Measurements from ENCODE around the gene SNTG2. TPM values are rescaled to one million over a fixed set of nuclear protein-coding genes. Genes with fewer than 3 reads are reported as not detected.

SNTG2 gene
- total RNA-seq, 2 donors from 2014 or later: 2.0 to 5.0 TPM

GRCh38 chr2:954687-955000 is 4.0 kb downstream of the SNTG2 start:
- H3K4me1 ChIP-seq (replicated peaks): no peaks in the 10 kb centered on the region
- H3K9me3 ChIP-seq: no peaks in the 10 kb centered on the region
- intact Hi-C loops (cut with DNase I): loop anchor here (5.0 kb wide), 1 partner anchor 593 kb away; no protein-coding TSS in a partner anchor
- H3K4me3 ChIP-seq: no peak overlapping the region
- H3K27ac ChIP-seq: no peak overlapping the region
- 24% methylated on average over 1 of the region's 1 CpG for WGBS
- H3K27me3 ChIP-seq (replicated peaks; ENCODE audit: insufficient read depth): no peaks in the 10 kb centered on the region
- no peaks in the 10 kb centered on the region for H3K36me3 ChIP-seq
- TF ChIP-seq CTCF (IDR thresholded peaks at IDR 0.05): no peak
- no peak for TF ChIP-seq POLR2A (IDR thresholded peaks at IDR 0.05)
- TF ChIP-seq POLR2AphosphoS5 (IDR thresholded peaks at IDR 0.05): no peak
- no peak for DNase-seq (ENCODE audit: low spot score)

- no peaks in the 10 kb centered on the region for H3K27me3 ChIP-seq (replicated peaks; ENCODE audit: insufficient read depth)
- intact Hi-C loops (cut with DNase I): no loop called here
- TF ChIP-seq POLR2AphosphoS5 (IDR thresholded peaks at IDR 0.05) (no peak), POLR2A (IDR thresholded peaks at IDR 0.05) (no peak), CTCF (IDR thresholded peaks at IDR 0.05) (no peak)
- H3K27ac ChIP-seq: no peak overlapping the region
- WGBS: 86% methylated on average over 22 of the region's 33 CpGs
- no peaks in the 10 kb centered on the region for H3K36me3 ChIP-seq
- no peaks in the 10 kb centered on the region for H3K9me3 ChIP-seq
- DNase-seq (ENCODE audit: low spot score): no peak
- no peaks in the 10 kb centered on the region for H3K4me1 ChIP-seq (replicated peaks)
- no peak overlapping the region for H3K4me3 ChIP-seq
Observed at GRCh38 chr2:955829-956731, 5.4 kb downstream of the SNTG2 start.

GRCh38 chr2:959457-959856 is 8.8 kb downstream of the SNTG2 start:
- H3K36me3 ChIP-seq: no peaks in the 10 kb centered on the region
- H3K4me1 ChIP-seq (replicated peaks): no peaks in the 10 kb centered on the region
- no peak overlapping the region for H3K27ac ChIP-seq
- intact Hi-C loops (cut with DNase I): no loop called here
- 93% methylated on average over 10 of the region's 10 CpGs for WGBS
- TF ChIP-seq POLR2A (IDR thresholded peaks at IDR 0.05) (no peak), CTCF (IDR thresholded peaks at IDR 0.05) (no peak), POLR2AphosphoS5 (IDR thresholded peaks at IDR 0.05) (no peak)
- no peaks in the 10 kb centered on the region for H3K9me3 ChIP-seq
- H3K27me3 ChIP-seq (replicated peaks; ENCODE audit: insufficient read depth): no peaks in the 10 kb centered on the region
- no peak for DNase-seq (ENCODE audit: low spot score)
- no peak overlapping the region for H3K4me3 ChIP-seq

- WGBS: 80% methylated on average over 14 of the region's 14 CpGs
- no peaks in the 10 kb centered on the region for H3K36me3 ChIP-seq
- no peaks in the 10 kb centered on the region for H3K4me1 ChIP-seq (replicated peaks)
- no peaks in the 10 kb centered on the region for H3K27me3 ChIP-seq (replicated peaks; ENCODE audit: insufficient read depth)
- no peaks in the 10 kb centered on the region for H3K9me3 ChIP-seq
- TF ChIP-seq POLR2AphosphoS5 (IDR thresholded peaks at IDR 0.05): no peak
- no peak for TF ChIP-seq CTCF (IDR thresholded peaks at IDR 0.05)
- no peak for TF ChIP-seq POLR2A (IDR thresholded peaks at IDR 0.05)
- H3K4me3 ChIP-seq: no peak overlapping the region
- H3K27ac ChIP-seq: no peak overlapping the region
- no peak for DNase-seq (ENCODE audit: low spot score)
- intact Hi-C loops (cut with DNase I): no loop called here
Observed at GRCh38 chr2:960061-960736, 9.6 kb downstream of the SNTG2 start.

Data from prostate gland (tissue), 2 donors.